Measurements from ENCODE around the gene EVPLL.
"Not testable (repeated sequence)": the region's sequence is repeated elsewhere in the genome, so short reads cannot be mapped to it uniquely, and the experiment has no call there.

Gene EVPLL

DNA sequence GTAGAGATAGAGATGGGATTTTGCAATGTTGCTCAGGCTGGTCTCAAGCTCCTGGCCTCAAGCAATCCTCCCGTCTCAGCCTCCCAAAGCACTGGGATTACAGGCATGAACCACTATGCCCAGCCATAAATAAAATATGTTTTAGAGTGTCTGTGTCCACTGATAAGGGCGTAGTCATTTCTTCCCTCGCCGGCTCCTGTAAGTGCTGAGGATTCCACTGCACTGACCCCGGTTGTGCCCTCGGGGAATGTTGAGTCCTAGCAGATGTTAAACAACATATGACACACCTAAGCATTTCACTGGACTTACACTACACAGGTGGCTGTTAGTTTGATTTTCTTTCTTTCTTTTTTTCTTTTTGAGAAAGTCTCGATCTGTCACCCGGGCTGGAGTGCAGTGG, 8.6 kb upstream of the EVPLL start:
- DNase-seq (no peak), ATAC-seq (no peak)
- Mint-ChIP-seq H3K27ac (no peak overlapping the region), H3K4me1 (peaks cover 7% of the 10 kb centered on the region), H3K4me3 (no peak overlapping the region), H3K9me3 (no peaks in the 10 kb centered on the region), H3K27me3 (no peaks in the 10 kb centered on the region)

DNA sequence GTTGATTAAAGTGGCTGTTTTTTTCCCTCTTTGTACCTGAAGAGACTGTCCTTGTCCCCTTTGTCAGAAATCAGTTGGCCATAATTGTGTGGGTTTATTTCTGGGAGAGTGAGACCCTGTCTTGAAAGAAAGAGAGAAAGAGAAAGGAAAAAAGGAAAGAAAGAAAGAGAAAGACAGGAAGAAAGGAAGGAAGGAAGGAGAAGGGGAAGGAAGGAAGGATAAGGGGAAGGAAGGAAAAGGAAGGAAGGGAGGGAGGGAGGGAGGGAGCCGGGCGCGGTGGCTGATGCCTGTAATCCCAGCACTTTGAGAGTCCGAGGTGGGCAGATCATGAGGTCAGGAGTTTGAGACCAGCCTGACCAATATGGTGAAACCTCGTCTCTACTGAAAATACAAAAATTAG, 6.8 kb upstream of the EVPLL start:
- Mint-ChIP-seq H3K27ac (no peak overlapping the region), H3K4me1 (peaks cover 7% of the 10 kb centered on the region), H3K27me3 (no peaks in the 10 kb centered on the region), H3K9me3 (peaks cover 0 to 9% of the 10 kb centered on the region in 2 donors), H3K4me3 (no peak overlapping the region)
- DNase-seq = no peak
- ATAC-seq = no peak

DNA sequence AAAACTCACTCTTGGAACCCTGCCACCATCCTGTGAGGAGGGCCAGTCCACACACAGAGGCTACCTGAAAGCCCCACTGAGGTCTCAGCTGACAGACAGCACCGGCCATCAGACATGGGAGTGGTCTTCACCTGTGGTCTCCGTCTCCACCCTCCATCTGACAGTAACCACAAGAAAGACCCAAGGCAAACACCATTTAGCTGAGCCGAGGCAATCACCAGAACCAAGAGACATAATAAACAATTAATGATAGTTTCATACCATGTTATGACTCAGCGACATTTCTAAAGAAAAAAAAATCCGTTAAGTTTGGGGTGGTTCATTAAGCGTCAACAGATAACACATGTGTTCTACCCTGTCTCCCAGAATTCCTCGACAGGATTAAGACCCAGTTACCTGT, 6.1 kb upstream of the EVPLL start:
- Mint-ChIP-seq H3K27ac (no peak overlapping the region), H3K27me3 (no peaks in the 10 kb centered on the region), H3K4me3 (no peak overlapping the region), H3K9me3 (peaks cover 0 to 9% of the 10 kb centered on the region in 2 donors), H3K4me1 (peaks cover 7% of the 10 kb centered on the region)
- no peak for DNase-seq
- no peak for ATAC-seq

- H3K27me3 Mint-ChIP-seq, H3K4me3 Mint-ChIP-seq, H3K9me3 Mint-ChIP-seq: not testable (repeated sequence)
- Mint-ChIP-seq H3K4me1 (peaks cover 15% of the 10 kb centered on the region), H3K27ac (peak overlapping the region in 1 of 2 donors; percentile 23)
- ATAC-seq = peak; percentile 55
- DNase-seq = peak in 1 of 2 donors; percentile 35
Observed at GRCh38 chr17:18373181-18373580, 4.4 kb upstream of the EVPLL start.

DNA sequence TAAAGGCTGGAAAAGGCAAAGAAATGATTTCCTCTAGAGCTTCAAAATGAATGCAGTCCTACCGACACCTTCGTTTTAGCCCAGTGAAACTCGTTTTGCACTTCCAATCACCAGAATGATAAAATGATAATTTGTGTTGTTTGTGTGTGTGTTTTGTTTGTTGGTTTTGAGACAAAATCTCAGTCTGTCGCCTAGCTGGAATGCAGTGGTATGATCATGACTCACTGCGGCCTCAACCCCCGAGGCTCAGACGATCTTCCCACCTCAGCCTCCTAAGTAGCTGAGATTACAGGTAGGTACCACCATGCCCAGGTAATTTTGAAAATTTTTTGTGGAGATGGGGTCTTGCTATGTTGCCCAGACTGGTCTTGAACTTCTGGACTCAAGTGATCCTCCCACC, 3.4 kb upstream of the EVPLL start:
- Mint-ChIP-seq H3K27ac (no peak overlapping the region), H3K4me3 (no peak overlapping the region), H3K4me1 (peaks cover 15% of the 10 kb centered on the region), H3K9me3 (peaks cover 0 to 9% of the 10 kb centered on the region in 2 donors), H3K27me3 (no peaks in the 10 kb centered on the region)
- ATAC-seq (no peak), DNase-seq (no peak)

DNA sequence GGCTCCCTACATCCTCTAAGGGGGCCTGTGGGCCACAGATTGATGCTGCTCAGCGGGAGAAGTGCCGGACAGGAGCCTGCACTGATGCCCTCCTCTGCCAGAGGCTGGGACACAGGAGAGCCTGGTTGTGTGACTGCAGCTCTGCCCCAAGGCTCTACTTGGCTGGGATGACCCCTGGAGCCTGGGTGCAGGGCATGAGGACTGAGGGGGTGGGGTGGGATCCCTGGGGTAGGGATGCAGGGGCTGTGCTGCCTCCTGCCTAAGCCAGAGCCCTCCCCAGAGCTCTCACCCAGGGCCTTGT, 577 bp downstream of the EVPLL start:
- ATAC-seq (no peak), DNase-seq (no peak)
- peaks cover 15% of the 10 kb centered on the region for H3K27me3 Mint-ChIP-seq
- peaks cover 0 to 9% of the 10 kb centered on the region in 2 donors for H3K9me3 Mint-ChIP-seq
- peaks cover 28% of the 10 kb centered on the region for H3K4me1 Mint-ChIP-seq
- H3K4me3 Mint-ChIP-seq = no peak overlapping the region
- no peak overlapping the region for H3K27ac Mint-ChIP-seq

DNA sequence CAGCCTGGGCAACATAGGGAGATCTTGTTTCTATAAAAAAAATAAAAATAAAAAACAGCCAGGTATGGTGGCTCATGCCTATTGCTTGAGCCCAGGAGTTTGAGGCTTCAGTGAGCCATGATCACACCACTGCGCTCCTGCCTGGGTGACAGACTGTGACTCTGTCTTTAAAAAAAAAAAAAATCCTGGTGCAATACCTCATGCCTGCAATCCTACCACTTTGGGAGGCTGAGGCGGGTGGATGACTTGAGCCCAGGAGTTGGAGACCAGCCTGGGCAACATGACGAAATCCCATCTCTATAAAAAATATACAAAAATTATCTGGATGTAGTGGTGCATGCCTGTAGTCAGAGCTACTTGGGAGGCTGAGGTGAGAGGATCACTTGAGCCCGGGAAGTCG, 1.0 kb downstream of the EVPLL start:
- not testable (repeated sequence) for H3K4me3 Mint-ChIP-seq, H3K9me3 Mint-ChIP-seq, ATAC-seq, DNase-seq, H3K27ac Mint-ChIP-seq
- H3K4me1 Mint-ChIP-seq = peaks cover 30% of the 10 kb centered on the region
- H3K27me3 Mint-ChIP-seq = peaks cover 15% of the 10 kb centered on the region

GRCh38 chr17:18379246-18380146, 1.9 kb downstream of the EVPLL start:
- no peak overlapping the region for H3K4me3 Mint-ChIP-seq
- peaks cover 15% of the 10 kb centered on the region for H3K27me3 Mint-ChIP-seq
- peaks cover 30% of the 10 kb centered on the region for H3K4me1 Mint-ChIP-seq
- ATAC-seq = no peak
- peaks cover 0 to 9% of the 10 kb centered on the region in 2 donors for H3K9me3 Mint-ChIP-seq
- DNase-seq = no peak
- H3K27ac Mint-ChIP-seq = no peak overlapping the region

DNA sequence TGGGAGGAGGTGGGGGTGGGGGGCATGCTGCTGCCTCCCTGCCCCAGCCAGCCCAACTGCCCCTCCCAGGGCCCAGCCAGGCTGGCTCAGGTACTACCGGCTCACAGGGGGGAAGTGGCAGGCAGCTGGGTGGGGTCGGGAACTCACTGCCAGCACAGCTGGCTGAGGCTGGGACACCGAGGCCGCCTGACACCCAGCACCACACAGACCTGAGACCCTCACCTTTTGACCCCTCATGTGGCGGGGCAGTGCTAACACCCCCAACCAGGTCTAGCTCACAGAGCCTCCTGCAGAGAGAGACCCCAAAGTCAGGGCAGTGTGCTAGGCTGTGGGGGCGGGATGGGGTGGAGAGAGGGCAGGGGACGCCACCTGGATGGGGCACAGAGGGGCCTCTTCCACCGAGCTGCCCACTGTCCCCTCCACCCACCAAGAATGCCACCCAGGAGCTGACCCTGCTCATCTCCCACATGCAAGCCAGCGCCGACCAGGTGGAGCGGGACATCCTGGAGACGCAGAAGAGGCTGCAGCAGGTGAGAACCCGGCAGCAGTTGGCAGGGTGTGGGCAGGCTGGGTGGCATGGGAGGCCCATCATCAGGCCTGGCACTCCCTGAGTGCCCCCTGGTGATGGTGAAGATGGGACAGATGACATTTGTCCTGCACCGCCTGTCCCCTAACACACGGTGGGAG, 3.0 kb downstream of the EVPLL start:
- H3K27me3 Mint-ChIP-seq = peaks cover 15% of the 10 kb centered on the region

GRCh38 chr17:18381158-18381952, 3.8 kb downstream of the EVPLL start:
- Mint-ChIP-seq H3K27ac (no peak overlapping the region), H3K27me3 (peaks cover 15% of the 10 kb centered on the region), H3K4me1 (peaks cover 30% of the 10 kb centered on the region), H3K4me3 (peak overlapping the region in 1 of 2 donors; percentile 14), H3K9me3 (no peaks in the 10 kb centered on the region)
- ATAC-seq (peak; percentile 3), DNase-seq (no peak)

More for the DNA sequence above, 3.0 kb downstream of the EVPLL start:
- ATAC-seq (peak; percentile 17), DNase-seq (no peak)
- Mint-ChIP-seq H3K9me3 (peaks cover 0 to 2% of the 10 kb centered on the region in 2 donors), H3K4me1 (peaks cover 30% of the 10 kb centered on the region), H3K27ac (no peak overlapping the region), H3K4me3 (no peak overlapping the region)

- Mint-ChIP-seq H3K4me3 (peak overlapping the region in 1 of 2 donors; percentile 14), H3K27ac (no peak overlapping the region), H3K9me3 (no peaks in the 10 kb centered on the region), H3K4me1 (peaks cover 30% of the 10 kb centered on the region), H3K27me3 (peaks cover 15% of the 10 kb centered on the region)
- ATAC-seq = no peak
- peak in 1 of 2 donors; percentile 7 for DNase-seq
Observed at GRCh38 chr17:18381953-18382245, 4.3 kb downstream of the EVPLL start.

GRCh38 chr17:18382441-18383078, 5.0 kb downstream of the EVPLL start:
- DNase-seq (peak in 1 of 2 donors; percentile 7), ATAC-seq (no peak)
- peaks cover 26% of the 10 kb centered on the region for H3K4me1 Mint-ChIP-seq
- H3K9me3 Mint-ChIP-seq = no peaks in the 10 kb centered on the region
- H3K27ac Mint-ChIP-seq = no peak overlapping the region
- H3K4me3 Mint-ChIP-seq = peak overlapping the region in 1 of 2 donors; percentile 62
- peaks cover 15% of the 10 kb centered on the region for H3K27me3 Mint-ChIP-seq

DNA sequence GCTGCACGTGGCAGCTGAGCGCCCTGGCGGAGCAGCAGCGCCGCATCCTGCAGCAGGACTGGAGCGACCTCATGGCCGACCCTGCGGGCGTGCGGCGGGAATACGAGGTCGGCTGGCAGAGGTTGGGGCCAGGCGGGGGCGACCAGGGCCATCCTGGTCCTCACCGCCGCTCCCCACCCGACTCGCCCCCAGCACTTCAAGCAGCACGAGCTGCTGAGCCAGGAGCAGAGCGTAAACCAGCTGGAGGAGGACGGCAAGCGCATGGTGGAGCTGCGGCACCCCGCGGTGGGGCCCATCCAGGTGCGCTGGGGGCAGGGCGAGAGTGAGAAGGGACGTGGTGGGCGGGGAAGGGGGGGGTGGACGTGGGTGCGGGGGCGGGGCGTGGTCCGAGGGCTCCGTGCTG, 5.5 kb downstream of the EVPLL start:
- not testable (repeated sequence) for H3K27ac Mint-ChIP-seq, H3K9me3 Mint-ChIP-seq
- peaks cover 22% of the 10 kb centered on the region for H3K4me1 Mint-ChIP-seq
- ATAC-seq (peak; percentile 78), DNase-seq (peak; percentile 34)
- peaks cover 15% of the 10 kb centered on the region for H3K27me3 Mint-ChIP-seq
- peak overlapping the region in 1 of 2 donors; percentile 62 for H3K4me3 Mint-ChIP-seq

DNA sequence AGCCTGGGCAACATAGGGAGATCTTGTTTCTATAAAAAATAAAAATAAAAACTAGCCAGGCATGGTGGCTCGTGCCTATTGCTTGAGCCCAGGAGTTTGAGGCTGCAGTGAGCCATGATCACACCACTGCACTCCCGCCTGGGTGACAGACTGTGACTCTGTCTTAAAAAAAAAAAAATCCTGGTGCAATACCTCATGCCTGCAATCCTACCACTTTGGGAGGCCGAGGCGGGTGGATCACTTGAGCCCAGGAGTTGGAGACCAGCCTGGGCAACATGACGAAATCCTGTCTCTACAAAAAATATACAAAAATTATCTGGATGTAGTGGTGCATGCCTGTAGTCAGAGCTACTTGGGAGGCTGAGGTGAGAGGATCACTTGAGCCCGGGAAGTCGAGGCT, 6.7 kb downstream of the EVPLL start:
- not testable (repeated sequence) for DNase-seq, ATAC-seq

DNA sequence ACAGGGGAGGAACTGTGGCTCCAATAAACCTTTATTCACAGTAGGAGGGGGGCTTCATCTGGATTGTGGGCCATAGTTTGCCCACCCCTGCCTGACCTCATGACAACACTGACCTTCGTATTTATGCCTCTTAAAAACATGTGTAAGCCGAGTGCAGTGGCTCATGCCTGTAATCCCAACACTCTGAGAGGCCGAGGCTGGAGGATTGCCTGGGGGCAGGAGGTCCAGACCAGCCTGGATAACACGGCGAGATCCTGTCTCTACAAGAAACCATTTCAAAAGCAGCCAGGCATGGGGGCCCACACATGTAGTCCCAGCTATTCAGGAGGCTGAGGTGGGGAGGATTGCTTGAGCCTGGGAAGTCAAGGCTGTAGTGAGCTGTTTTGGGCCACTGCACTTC, 10.0 kb downstream of the EVPLL start:
- H3K4me1 Mint-ChIP-seq = peaks cover 11% of the 10 kb centered on the region
- H3K9me3 Mint-ChIP-seq, DNase-seq, ATAC-seq, H3K27me3 Mint-ChIP-seq, H3K27ac Mint-ChIP-seq, H3K4me3 Mint-ChIP-seq: not testable (repeated sequence)

More for the DNA sequence above, 6.7 kb downstream of the EVPLL start:
- not testable (repeated sequence) for H3K27ac Mint-ChIP-seq, H3K9me3 Mint-ChIP-seq, H3K4me3 Mint-ChIP-seq
- peaks cover 22% of the 10 kb centered on the region for H3K4me1 Mint-ChIP-seq
- peaks cover 15% of the 10 kb centered on the region for H3K27me3 Mint-ChIP-seq
